Thyroid gland (tissue), 4 donors: Measurements from ENCODE around the gene ANKZF1. TPM values are rescaled to one million over a fixed set of nuclear protein-coding genes. Genes with fewer than 3 reads are reported as not detected.

ENCODE experiments used
- DNase-seq, 2 donors: peaks; one replicate each; pipeline ENCODE4 v3.0.0-alpha.2; 2019
- H3K27ac ChIP-seq, 3 donors: fragments of 200-600 bp; sonication (generic); 1 replicate in 2 of 3; 2 replicates in 1 of 3; pipeline ENCODE4 v1.5.1; 2016 to 2019; ENCODE audit warnings: mild to moderate bottlenecking in 1 of 3, moderate library complexity in 1 of 3
- H3K27me3 ChIP-seq: fragments of 200-600 bp; sonication (generic); one replicate; pipeline ENCODE4 v1.5.1; 2019
- H3K36me3 ChIP-seq, 2 donors: fragments of 200-600 bp; sonication (generic); one replicate each; pipeline ENCODE4 v1.5.1; 2016 to 2019
- H3K4me1 ChIP-seq, 2 donors: fragments of 200-600 bp; sonication (generic); one replicate each; pipeline ENCODE4 v1.5.1; 2017 to 2019
- H3K4me3 ChIP-seq, 3 donors: fragments of 200-600 bp; sonication (generic); replicated peaks in 1 of 3; 1 replicate in 2 of 3; 2 replicates in 1 of 3; pipeline ENCODE4 v1.5.1; 2016; ENCODE audit warnings: mild to moderate bottlenecking in 1 of 3
- H3K9me3 ChIP-seq: fragments of 200-600 bp; sonication (generic); one replicate; pipeline ENCODE4 v1.5.1; 2017
- POLR2A ChIP-seq, 2 donors: fragments of 450-650 bp; IDR thresholded peaks; one replicate each; pipeline ENCODE4 v1.6.1; 2017; ENCODE audit warnings: antibody characterized with exemption in 2 of 2, mild to moderate bottlenecking in 2 of 2, moderate library complexity in 1 of 2
- WGBS, 2 donors: methylation state at CpG; one replicate each; pipeline ENCODE4 v1.1.5; 2017; 5-methylcytosine and 5-hydroxymethylcytosine counted together
- intact Hi-C: fragments of 100-400 bp; cut with DNase I; formaldehyde crosslinking; loops from one replicate; pipeline ENCODE4 v1.15.1; 2023
- total RNA-seq, 4 donors: library from RNA; depleted of rRNA; stranded (reverse); fragments of >200 nt; gene quantifications; one replicate each; pipeline ENCODE4 v1.2.3, GENCODE V29; 2016
- TF ChIP-seq, protein P1 (sequence below), 6 experiments: fragments of 200-600 bp in 3 of 6; fragments of 450-650 bp in 3 of 6; sonication (generic) in 3 of 6; IDR thresholded peaks; one replicate each; pipeline ENCODE4 v1.5.1; 2016 to 2019; ENCODE audit warnings: antibody characterized with exemption in 6 of 6, mild to moderate bottlenecking in 2 of 6, inconsistent platforms in 1 of 6, moderate library complexity in 1 of 6

The ANKZF1 gene
- total RNA-seq, 4 donors from 2014 or later = 38.1 to 66.4 (median 45.5) TPM

GRCh38 chr2:219279916-219280516, 50.4 kb downstream of the ANKZF1 start:
- H3K9me3 ChIP-seq = no peaks in the 10 kb centered on the region
- WGBS, 2 donors = 50 to 64% methylated on average over 9 to 12 of the region's 12 CpGs
- DNase-seq = no peak
- intact Hi-C loops = loop anchor here (2.0 to 5.0 kb wide), 2 partner anchors 15 to 33 kb away; partner anchors contain the start of genes GLB1L and STK16
- peaks cover 36 to 39% of the 10 kb centered on the region in 2 donors for H3K36me3 ChIP-seq
- TF ChIP-seq POLR2A (IDR thresholded peaks at IDR 0.05) = no peak
- TF ChIP-seq, protein P1, sequence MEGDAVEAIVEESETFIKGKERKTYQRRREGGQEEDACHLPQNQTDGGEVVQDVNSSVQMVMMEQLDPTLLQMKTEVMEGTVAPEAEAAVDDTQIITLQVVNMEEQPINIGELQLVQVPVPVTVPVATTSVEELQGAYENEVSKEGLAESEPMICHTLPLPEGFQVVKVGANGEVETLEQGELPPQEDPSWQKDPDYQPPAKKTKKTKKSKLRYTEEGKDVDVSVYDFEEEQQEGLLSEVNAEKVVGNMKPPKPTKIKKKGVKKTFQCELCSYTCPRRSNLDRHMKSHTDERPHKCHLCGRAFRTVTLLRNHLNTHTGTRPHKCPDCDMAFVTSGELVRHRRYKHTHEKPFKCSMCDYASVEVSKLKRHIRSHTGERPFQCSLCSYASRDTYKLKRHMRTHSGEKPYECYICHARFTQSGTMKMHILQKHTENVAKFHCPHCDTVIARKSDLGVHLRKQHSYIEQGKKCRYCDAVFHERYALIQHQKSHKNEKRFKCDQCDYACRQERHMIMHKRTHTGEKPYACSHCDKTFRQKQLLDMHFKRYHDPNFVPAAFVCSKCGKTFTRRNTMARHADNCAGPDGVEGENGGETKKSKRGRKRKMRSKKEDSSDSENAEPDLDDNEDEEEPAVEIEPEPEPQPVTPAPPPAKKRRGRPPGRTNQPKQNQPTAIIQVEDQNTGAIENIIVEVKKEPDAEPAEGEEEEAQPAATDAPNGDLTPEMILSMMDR (IDR thresholded peaks at IDR 0.05) = peak in 1 of 6 experiments; percentile 16
- H3K4me3 ChIP-seq = peak overlapping the region; percentile 47 to 89 (median 74)
- H3K27ac ChIP-seq = peak overlapping the region; percentile 99
- peaks cover 18 to 25% of the 10 kb centered on the region in 2 donors for H3K4me1 ChIP-seq
- no peaks in the 10 kb centered on the region for H3K27me3 ChIP-seq

GRCh38 chr2:219280651-219281050, 51.0 kb downstream of the ANKZF1 start:
- H3K9me3 ChIP-seq = no peaks in the 10 kb centered on the region
- H3K27me3 ChIP-seq = no peaks in the 10 kb centered on the region
- no peak for DNase-seq
- 94% methylated on average over 4 of the region's 4 CpGs for WGBS, 2 donors
- no peak overlapping the region for H3K4me3 ChIP-seq
- H3K36me3 ChIP-seq = peaks cover 42% of the 10 kb centered on the region in 2 donors
- TF ChIP-seq POLR2A (IDR thresholded peaks at IDR 0.05) = no peak
- peaks cover 18 to 25% of the 10 kb centered on the region in 2 donors for H3K4me1 ChIP-seq
- intact Hi-C loops = loop anchor here (5.0 kb wide), 1 partner anchor 33 kb away; the partner anchor contains the start of genes GLB1L and STK16
- H3K27ac ChIP-seq = peak overlapping the region in 1 of 3 donors; percentile 32

GRCh38 chr2:219281588-219281987, 52.0 kb downstream of the ANKZF1 start:
- 94% methylated on average over 8 of the region's 8 CpGs for WGBS, 2 donors
- DNase-seq = no peak
- H3K27me3 ChIP-seq = no peaks in the 10 kb centered on the region
- TF ChIP-seq, protein P1 (IDR thresholded peaks at IDR 0.05) = no peak
- TF ChIP-seq POLR2A (IDR thresholded peaks at IDR 0.05) = no peak
- H3K27ac ChIP-seq = no peak overlapping the region
- H3K4me1 ChIP-seq = peaks cover 18 to 25% of the 10 kb centered on the region in 2 donors
- intact Hi-C loops = loop anchor here (5.0 kb wide), 1 partner anchor 34 kb away; the partner anchor contains the start of genes GLB1L and STK16
- peaks cover 42% of the 10 kb centered on the region in 2 donors for H3K36me3 ChIP-seq
- H3K9me3 ChIP-seq = no peaks in the 10 kb centered on the region
- no peak overlapping the region for H3K4me3 ChIP-seq

GRCh38 chr2:219282375-219282774, 52.8 kb downstream of the ANKZF1 start:
- no peak overlapping the region for H3K27ac ChIP-seq
- intact Hi-C loops = loop anchor here (5.0 kb wide), 1 partner anchor 35 kb away; the partner anchor contains the start of genes GLB1L and STK16

GRCh38 chr2:219282943-219283581, 53.5 kb downstream of the ANKZF1 start:
- TF ChIP-seq, protein P1 (IDR thresholded peaks at IDR 0.05) = no peak
- no peak for TF ChIP-seq POLR2A (IDR thresholded peaks at IDR 0.05)
- Histone ChIP-seq H3K36me3 (peaks cover 42% of the 10 kb centered on the region in 2 donors), H3K4me3 (no peak overlapping the region), H3K4me1 (peaks cover 15 to 17% of the 10 kb centered on the region in 2 donors), H3K27ac (no peak overlapping the region), H3K9me3 (no peaks in the 10 kb centered on the region), H3K27me3 (no peaks in the 10 kb centered on the region)
- no peak for DNase-seq
- intact Hi-C loops = loop anchor here (5.0 kb wide), 1 partner anchor 36 kb away; the partner anchor contains the start of genes GLB1L and STK16
- 92 to 96% methylated on average over 15 to 17 of the region's 17 CpGs for WGBS, 2 donors

More at GRCh38 chr2:219282375-219282774, 52.8 kb downstream of the ANKZF1 start:
- DNase-seq = no peak
- Histone ChIP-seq H3K4me1 (peaks cover 18 to 24% of the 10 kb centered on the region in 2 donors), H3K27me3 (no peaks in the 10 kb centered on the region), H3K4me3 (no peak overlapping the region), H3K9me3 (no peaks in the 10 kb centered on the region), H3K36me3 (peaks cover 42% of the 10 kb centered on the region in 2 donors)
- 91 to 94% methylated on average over 5 of the region's 5 CpGs for WGBS, 2 donors
- TF ChIP-seq, protein P1 (IDR thresholded peaks at IDR 0.05) = no peak
- no peak for TF ChIP-seq POLR2A (IDR thresholded peaks at IDR 0.05)
